ENCODE results near the gene CCNE1. TPM values are rescaled to one million over a fixed set of nuclear protein-coding genes. Genes with fewer than 3 reads are reported as not detected.
"Not testable (repeated sequence)": the region's sequence is repeated elsewhere in the genome, so short reads cannot be mapped to it uniquely, and the experiment has no call there.

The CCNE1 gene
- total RNA-seq, 1 experiment from 2014 or later, result 12.0 TPM

- Histone ChIP-seq H3K27ac (ENCODE audit: low read depth, low read length, poor library complexity, severe bottlenecking) (no peak overlapping the region), H3K4me3 (ENCODE audit: low read depth, low read length, poor library complexity, severe bottlenecking) (no peak overlapping the region), H3K4me1 (ENCODE audit: insufficient read depth, low read length, poor library complexity, severe bottlenecking) (no peaks in the 10 kb centered on the region), H3K9me3 (ENCODE audit: low read depth, low read length, poor library complexity, severe bottlenecking) (no peaks in the 10 kb centered on the region), H3K27me3 (replicated peaks; ENCODE audit: insufficient read depth, low read depth, low read length, poor library complexity) (no peaks in the 10 kb centered on the region), H3K36me3 (ENCODE audit: insufficient read depth, low read length, poor library complexity, severe bottlenecking) (peaks cover 7% of the 10 kb centered on the region)
- BruUV-seq (replicated peaks), result no TSS peak
- intact Hi-C loops (cut with micrococcal nuclease; ENCODE audit: unreplicated experiment), result no loop called here
- POLR2A ChIA-PET (ENCODE audit: low non-redundant PET), result no interaction called here
- no peak for DNase-seq (ENCODE audit: low spot score)
- no peak for TF ChIP-seq CTCF (conservative IDR thresholded peaks at IDR 0.05; ENCODE audit: low read depth, low read length)
- CTCF ChIA-PET, result no interaction called here
These were observed 7.5 kb downstream of the CCNE1 start for GRCh38 chr19:29819300-29819699.

GRCh38 chr19:29819986-29820385 is 8.2 kb downstream of the CCNE1 start:
- no peaks in the 10 kb centered on the region for H3K27me3 ChIP-seq (replicated peaks; ENCODE audit: insufficient read depth, low read depth, low read length, poor library complexity)
- CTCF ChIA-PET, result no interaction called here
- DNase-seq (ENCODE audit: low spot score), result no peak
- BruUV-seq (replicated peaks), result no TSS peak
- peaks cover 7% of the 10 kb centered on the region for H3K36me3 ChIP-seq (ENCODE audit: insufficient read depth, low read length, poor library complexity, severe bottlenecking)
- H3K9me3 ChIP-seq (ENCODE audit: low read depth, low read length, poor library complexity, severe bottlenecking), result no peaks in the 10 kb centered on the region
- no peak for TF ChIP-seq EZH2 (IDR thresholded peaks at IDR 0.05; ENCODE audit: borderline replicate concordance, low read depth, low read length, poor library complexity, severe bottlenecking)
- no peak for TF ChIP-seq CTCF (conservative IDR thresholded peaks at IDR 0.05; ENCODE audit: low read depth, low read length)
- no peak overlapping the region for H3K4me3 ChIP-seq (ENCODE audit: low read depth, low read length, poor library complexity, severe bottlenecking)
- no peaks in the 10 kb centered on the region for H3K4me1 ChIP-seq (ENCODE audit: insufficient read depth, low read length, poor library complexity, severe bottlenecking)
- POLR2A ChIA-PET (ENCODE audit: low non-redundant PET), result no interaction called here
- H3K27ac ChIP-seq (ENCODE audit: low read depth, low read length, poor library complexity, severe bottlenecking), result no peak overlapping the region
- intact Hi-C loops (cut with micrococcal nuclease; ENCODE audit: unreplicated experiment), result no loop called here

GRCh38 chr19:29823581-29824330 is 12.0 kb downstream of the CCNE1 start:
- BruUV-seq (replicated peaks), result no TSS peak
- TF ChIP-seq CTCF (conservative IDR thresholded peaks at IDR 0.05; ENCODE audit: low read depth, low read length) (no peak), EZH2 (IDR thresholded peaks at IDR 0.05; ENCODE audit: borderline replicate concordance, low read depth, low read length, poor library complexity, severe bottlenecking) (no peak)
- Histone ChIP-seq H3K9me3 (ENCODE audit: low read depth, low read length, poor library complexity, severe bottlenecking) (no peaks in the 10 kb centered on the region), H3K27me3 (replicated peaks; ENCODE audit: insufficient read depth, low read depth, low read length, poor library complexity) (no peaks in the 10 kb centered on the region), H3K27ac (ENCODE audit: low read depth, low read length, poor library complexity, severe bottlenecking) (no peak overlapping the region), H3K4me3 (ENCODE audit: low read depth, low read length, poor library complexity, severe bottlenecking) (no peak overlapping the region), H3K36me3 (ENCODE audit: insufficient read depth, low read length, poor library complexity, severe bottlenecking) (peaks cover 7% of the 10 kb centered on the region), H3K4me1 (ENCODE audit: insufficient read depth, low read length, poor library complexity, severe bottlenecking) (no peaks in the 10 kb centered on the region)
- DNase-seq (ENCODE audit: low spot score), result no peak
- CTCF ChIA-PET, result interaction anchor here (0.7 kb wide), 1 partner anchor 34 kb away, joined by 21 read pairs; no protein-coding TSS in a partner anchor
- POLR2A ChIA-PET (ENCODE audit: low non-redundant PET), result no interaction called here
- intact Hi-C loops (cut with micrococcal nuclease; ENCODE audit: unreplicated experiment), result no loop called here

GRCh38 chr19:29825263-29825662 is 13.5 kb downstream of the CCNE1 start:
- CTCF ChIA-PET; H3K4me1 ChIP-seq (ENCODE audit: insufficient read depth, low read length, poor library complexity, severe bottlenecking); H3K27ac ChIP-seq (ENCODE audit: low read depth, low read length, poor library complexity, severe bottlenecking); intact Hi-C loops (cut with micrococcal nuclease; ENCODE audit: unreplicated experiment); H3K9me3 ChIP-seq (ENCODE audit: low read depth, low read length, poor library complexity, severe bottlenecking); H3K4me3 ChIP-seq (ENCODE audit: low read depth, low read length, poor library complexity, severe bottlenecking); DNase-seq (ENCODE audit: low spot score); BruUV-seq (replicated peaks); POLR2A ChIA-PET (ENCODE audit: low non-redundant PET); H3K36me3 ChIP-seq (ENCODE audit: insufficient read depth, low read length, poor library complexity, severe bottlenecking); H3K27me3 ChIP-seq (replicated peaks; ENCODE audit: insufficient read depth, low read depth, low read length, poor library complexity): not testable (repeated sequence)

Data from A673 (cell line).